NCI-H460 (cell line): ENCODE data around the gene NEK8. TPM values are rescaled to one million over a fixed set of nuclear protein-coding genes. Genes with fewer than 3 reads are reported as not detected.
A peak's percentile ranks its signal among the peaks of the same experiment; 100 is the strongest.

Experiments used
- DNase-seq: peaks from one replicate; pipeline ENCODE4 v3.0.0-alpha.2; 2016; ENCODE audit warnings: low read depth; ENCODE audit errors: extremely low read depth
- polyA plus RNA-seq: library from polyadenylated mRNA; depleted of rRNA; stranded (reverse); fragments of >200 nt; gene quantifications from 2 replicates; pipeline ENCODE4 v1.2.3, GENCODE V29; 2014; cell fraction: nucleus; rRNA removed
- total RNA-seq: library from RNA; depleted of rRNA; stranded (reverse); fragments of >200 nt; shearing (Covaris generic); gene quantifications from 2 replicates; pipeline ENCODE4 v1.2.3, GENCODE V29; 2014; rRNA removed

NEK8 gene
- total RNA-seq, result 1.9 and 2.5 TPM in 2 replicates
- polyA plus RNA-seq, result 11.2 and 11.6 TPM in 2 replicates

DNA sequence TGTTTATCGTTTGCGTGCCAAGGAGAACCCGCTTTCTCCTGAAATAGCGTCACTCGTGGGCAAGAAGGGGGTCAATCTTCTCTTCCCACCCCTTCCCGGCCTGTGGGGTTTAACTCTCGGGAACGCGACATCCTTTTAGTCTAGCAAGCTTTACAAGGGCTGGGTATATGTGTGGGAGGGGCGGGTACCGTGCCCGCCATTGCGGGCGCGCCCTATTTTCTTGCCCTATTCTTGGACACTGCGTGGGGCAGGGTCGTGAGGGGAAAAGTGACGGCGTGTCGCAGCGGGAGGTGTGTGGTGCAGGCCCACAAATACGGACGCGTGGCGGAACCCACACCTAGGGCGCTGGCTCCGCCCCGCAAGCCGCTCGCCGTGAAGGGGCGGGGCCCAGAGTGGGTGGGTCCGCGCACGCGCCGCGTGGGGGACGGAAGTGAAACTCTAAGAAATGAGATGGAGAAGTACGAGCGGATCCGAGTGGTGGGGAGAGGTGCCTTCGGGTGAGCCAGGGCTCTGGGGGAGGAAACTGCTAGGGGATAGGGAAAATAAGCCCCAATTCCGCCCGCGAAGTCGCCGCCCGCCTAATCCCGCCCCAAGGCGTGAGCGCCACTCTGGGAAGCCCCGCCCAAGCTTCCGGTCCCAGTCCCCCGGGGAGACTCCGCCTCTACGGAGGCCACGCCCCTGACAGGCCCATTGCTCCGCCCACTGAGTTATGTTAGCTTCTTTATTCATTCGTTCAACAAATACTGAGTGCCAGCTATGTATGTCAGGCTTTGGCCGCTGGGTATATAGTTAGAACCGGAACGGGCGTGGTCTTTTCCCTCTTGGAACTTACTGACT is at the start of gene NEK8:
Gene NEK8 (plus strand): TSS at position 425 of the 837 bp plus-strand sequence. CDS start 26 bp downstream, at position 451.
- peak; percentile 96 for DNase-seq

- no peak for DNase-seq
Measured at GRCh38 chr17:28682655-28683054, 45.9 kb upstream of the NEK8 start.

GRCh38 chr17:28684963-28685362 is 43.6 kb upstream of the NEK8 start:
- peak; percentile 74 for DNase-seq

- DNase-seq, result no peak
Measured at GRCh38 chr17:28685366-28685765, 43.2 kb upstream of the NEK8 start.

DNA sequence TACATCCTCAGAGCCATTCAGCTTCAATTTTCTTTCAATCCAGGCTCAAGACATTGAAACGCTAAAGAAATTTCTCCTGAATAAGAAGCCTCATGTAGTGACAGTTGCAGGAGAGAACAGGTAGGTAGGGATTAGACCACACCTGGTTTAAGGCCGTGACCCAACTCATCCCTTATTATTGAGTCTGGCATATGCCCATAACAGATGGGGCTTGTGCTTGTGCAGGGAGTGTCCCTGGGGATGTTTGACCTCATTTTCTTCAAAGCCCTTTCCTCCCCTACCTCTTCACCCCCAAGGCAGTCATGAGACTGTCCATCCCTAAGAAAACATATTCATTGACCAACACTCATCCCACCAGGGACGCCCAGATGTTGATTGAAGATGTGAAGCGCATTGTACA is 42.3 kb upstream of the NEK8 start:
- DNase-seq, result no peak

- no peak for DNase-seq
Measured at GRCh38 chr17:28688481-28688880, 40.1 kb upstream of the NEK8 start.

DNA sequence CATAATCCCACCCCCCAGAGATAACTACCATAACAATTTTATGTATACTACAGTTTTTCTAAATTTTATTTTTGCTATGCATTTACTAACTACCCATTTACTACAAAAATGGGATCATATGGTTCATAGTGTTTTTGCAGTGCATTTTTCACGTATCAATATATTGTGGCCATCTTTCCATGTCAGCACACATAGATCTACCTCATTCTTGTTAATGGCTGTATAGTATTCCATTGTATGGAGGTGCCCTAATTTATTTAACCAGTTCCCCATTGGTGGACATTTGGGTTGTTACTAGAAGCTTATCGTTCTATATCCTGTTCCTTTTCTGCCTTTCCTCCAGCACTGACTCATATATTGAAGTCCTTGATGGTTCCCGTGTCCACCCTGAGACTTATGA is 39.6 kb upstream of the NEK8 start:
- no peak for DNase-seq

GRCh38 chr17:28693869-28694268 is 34.7 kb upstream of the NEK8 start:
- no peak for DNase-seq

DNA sequence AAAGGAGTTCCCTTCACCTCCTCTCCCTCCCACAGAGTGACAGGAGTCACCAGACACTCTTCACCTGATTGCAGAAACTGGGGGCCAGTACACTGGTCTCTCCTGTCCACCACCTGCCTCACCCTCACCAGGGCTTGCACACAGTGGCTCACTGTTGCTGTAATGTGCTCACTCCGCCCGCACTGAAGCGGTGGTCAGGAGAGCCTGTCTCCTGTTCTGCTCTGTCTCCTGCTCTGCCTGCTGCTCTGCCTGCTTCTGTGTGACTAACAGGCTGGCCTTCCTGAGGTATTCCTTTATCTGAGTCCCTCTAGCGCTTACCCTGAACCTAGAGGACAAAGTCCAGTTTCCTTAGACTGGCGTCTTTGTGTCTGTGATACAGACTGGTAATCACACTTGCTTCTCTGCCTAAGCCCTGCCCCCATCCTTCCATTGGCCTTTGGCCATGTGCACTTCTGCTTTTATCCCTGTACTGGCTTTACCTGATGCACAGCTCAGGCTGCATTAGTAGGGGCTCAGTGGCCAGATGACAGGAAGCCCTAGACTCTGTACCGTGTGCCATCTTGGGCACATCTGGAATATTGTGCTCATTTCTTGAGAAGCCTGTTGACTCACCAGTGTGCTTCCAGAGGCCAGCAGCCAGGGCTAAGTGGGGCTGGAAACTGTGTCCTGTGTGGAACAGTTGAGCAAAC is 30.2 kb upstream of the NEK8 start:
- DNase-seq, result no peak

- no peak for DNase-seq
Measured at GRCh38 chr17:28700278-28700677, 28.3 kb upstream of the NEK8 start.

- no peak for DNase-seq
Measured at GRCh38 chr17:28700830-28701492, 27.6 kb upstream of the NEK8 start.

- DNase-seq, result no peak
Measured at GRCh38 chr17:28702026-28702751, 26.4 kb upstream of the NEK8 start.

GRCh38 chr17:28702752-28703150 is 25.8 kb upstream of the NEK8 start:
- DNase-seq, result no peak

- DNase-seq, result no peak
Measured at GRCh38 chr17:28703552-28704218, 24.9 kb upstream of the NEK8 start.

- DNase-seq, result no peak
Measured at GRCh38 chr17:28704219-28704858, 24.2 kb upstream of the NEK8 start.

DNA sequence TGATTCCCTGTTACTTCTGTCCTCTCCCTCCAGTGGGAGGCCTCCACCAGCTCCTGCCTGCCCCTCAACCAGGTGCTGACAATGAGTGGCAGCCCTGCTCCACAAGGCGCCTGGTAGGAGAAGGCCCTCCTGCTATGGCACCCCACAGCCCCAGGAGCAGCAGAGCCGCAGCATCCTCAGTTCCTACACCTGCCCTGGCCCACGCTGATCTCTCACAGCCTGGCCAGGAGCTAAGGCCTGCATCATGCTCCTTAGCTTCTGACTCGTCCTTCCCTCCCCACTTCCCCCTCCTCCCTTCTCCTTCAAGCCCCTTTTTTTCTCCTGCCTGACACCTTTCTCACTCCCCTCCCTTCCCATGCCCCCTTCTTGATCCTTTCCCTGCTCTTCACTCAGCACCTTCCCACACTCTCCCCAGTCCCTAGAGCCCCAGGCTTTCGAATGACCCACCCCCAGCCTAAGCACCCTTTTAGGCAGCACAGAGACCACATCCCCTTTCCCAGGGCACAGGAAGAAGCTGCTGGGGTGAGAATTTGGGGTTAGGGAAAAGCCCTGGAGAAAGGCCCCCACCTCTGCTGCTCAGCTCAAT is 23.4 kb upstream of the NEK8 start:
- DNase-seq, result no peak

DNA sequence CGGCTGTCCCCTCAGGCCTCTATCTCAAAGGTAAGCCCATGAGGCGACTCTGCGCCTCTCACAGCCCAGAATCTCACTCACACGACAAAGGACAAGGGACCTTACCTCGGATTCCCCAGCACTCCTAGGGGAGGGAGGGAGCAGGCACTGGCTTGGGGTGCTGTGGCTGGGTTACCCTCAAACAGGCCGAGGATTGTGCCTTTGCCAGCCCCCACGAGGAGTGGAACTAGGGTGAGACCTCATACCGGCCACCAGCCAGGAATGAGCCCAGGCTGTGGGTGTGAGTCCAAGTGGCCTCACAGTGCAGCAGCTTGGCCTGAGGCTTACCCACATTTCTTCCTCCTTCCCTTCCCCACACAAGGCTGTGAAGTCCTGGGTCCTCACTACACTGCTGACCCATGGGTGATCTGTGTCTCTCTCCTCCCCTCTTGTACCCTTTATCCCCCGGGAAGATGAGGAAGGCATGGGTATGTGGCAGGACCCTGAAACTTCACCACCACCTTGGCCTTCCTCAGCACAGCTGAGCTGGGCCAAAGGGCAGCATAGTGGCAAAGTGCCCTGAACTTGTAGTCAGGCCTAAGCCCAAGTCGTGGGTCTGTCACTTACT is 22.8 kb upstream of the NEK8 start:
- DNase-seq, result no peak

GRCh38 chr17:28706471-28707338 is 21.9 kb upstream of the NEK8 start:
- DNase-seq, result no peak
